Gastroesophageal sphincter (tissue), 3 donors: ENCODE measurements around the gene TMEM147.

Experiments
- CTCF ChIP-seq, 4 experiments: fragments of 200-600 bp in 2 of 4; fragments of 450-650 bp in 2 of 4; sonication (generic) in 1 of 4; IDR thresholded peaks; one replicate each; pipeline ENCODE4 v1.5.1; 2017 to 2019; ENCODE audit warnings: antibody characterized with exemption in 4 of 4, mild to moderate bottlenecking in 2 of 4, moderate library complexity in 2 of 4
- EP300 ChIP-seq: sonication (generic); formaldehyde crosslinking; IDR thresholded peaks from one replicate; pipeline ENCODE4 v1.6.1; 2017; ENCODE audit warnings: antibody characterized with exemption, mild to moderate bottlenecking
- POLR2A ChIP-seq, 2 donors: fragments of 450-650 bp; IDR thresholded peaks; one replicate each; pipeline ENCODE4 v1.6.1; 2017; ENCODE audit warnings: antibody characterized with exemption in 2 of 2, mild to moderate bottlenecking in 2 of 2, moderate library complexity in 1 of 2
- POLR2AphosphoS5 ChIP-seq: sonication (generic); formaldehyde crosslinking; IDR thresholded peaks from one replicate; pipeline ENCODE4 v1.6.1; 2017; ENCODE audit warnings: antibody characterized with exemption

GRCh38 chr19:35562776-35563175 lies 17.4 kb downstream of the TMEM147 start:
- no peak for TF ChIP-seq CTCF (IDR thresholded peaks at IDR 0.05)
- no peak for TF ChIP-seq POLR2A (IDR thresholded peaks at IDR 0.05)
- no peak for TF ChIP-seq EP300
- no peak for TF ChIP-seq POLR2AphosphoS5
